HEK293 (cell line): Measurements from ENCODE around the gene PTCHD4.

ENCODE experiments used
- REPIN1 ChIP-seq: fragments of 450-650 bp; formaldehyde crosslinking; IDR thresholded peaks from 2 replicates; pipeline ENCODE4 v1.5.1; 2017; ENCODE audit warnings: missing biosample characterization, missing genetic modification characterization, low read depth
- ZNF777 ChIP-seq: fragments of 450-650 bp; formaldehyde crosslinking; IDR thresholded peaks from 2 replicates; pipeline ENCODE4 v1.5.1; 2017; ENCODE audit warnings: missing biosample characterization, missing genetic modification characterization, borderline replicate concordance
- TF ChIP-seq, protein P1 (sequence below): fragments of 450-650 bp; formaldehyde crosslinking; IDR thresholded peaks from 2 replicates; pipeline ENCODE4 v1.5.1; 2016; ENCODE audit warnings: missing biosample characterization, missing genetic modification characterization
- TF ChIP-seq, protein P2 (sequence below): fragments of 450-650 bp; formaldehyde crosslinking; IDR thresholded peaks from 2 replicates; pipeline ENCODE4 v1.5.1; 2016; ENCODE audit warnings: missing biosample characterization, missing genetic modification characterization
- TF ChIP-seq, protein P3 (sequence below): fragments of 450-650 bp; formaldehyde crosslinking; IDR thresholded peaks from 2 replicates; pipeline ENCODE4 v1.5.1; 2017; ENCODE audit warnings: missing biosample characterization, mild to moderate bottlenecking, missing genetic modification characterization, moderate library complexity

DNA sequence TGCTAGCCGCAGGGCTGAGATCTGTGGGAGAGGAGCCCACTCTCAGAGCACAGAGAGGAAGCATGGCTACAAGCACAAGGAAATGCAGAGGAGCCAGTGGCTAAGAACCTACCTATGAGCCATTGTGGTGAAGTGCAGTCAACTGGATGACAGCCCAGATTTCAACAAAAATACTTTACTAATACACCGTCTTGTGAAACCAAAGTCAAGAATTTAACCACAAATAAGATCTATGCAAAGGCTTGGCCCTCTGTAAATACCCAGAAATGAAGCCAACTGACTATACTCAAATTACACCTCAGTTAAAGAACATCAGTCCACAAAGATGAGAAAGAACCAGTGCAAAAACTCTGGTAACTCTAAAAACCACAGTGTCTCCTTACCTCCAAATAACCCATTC, 40.1 kb upstream of the PTCHD4 start:
- no peak for TF ChIP-seq REPIN1 (tag by site-specific recombination)
- TF ChIP-seq, protein P1, sequence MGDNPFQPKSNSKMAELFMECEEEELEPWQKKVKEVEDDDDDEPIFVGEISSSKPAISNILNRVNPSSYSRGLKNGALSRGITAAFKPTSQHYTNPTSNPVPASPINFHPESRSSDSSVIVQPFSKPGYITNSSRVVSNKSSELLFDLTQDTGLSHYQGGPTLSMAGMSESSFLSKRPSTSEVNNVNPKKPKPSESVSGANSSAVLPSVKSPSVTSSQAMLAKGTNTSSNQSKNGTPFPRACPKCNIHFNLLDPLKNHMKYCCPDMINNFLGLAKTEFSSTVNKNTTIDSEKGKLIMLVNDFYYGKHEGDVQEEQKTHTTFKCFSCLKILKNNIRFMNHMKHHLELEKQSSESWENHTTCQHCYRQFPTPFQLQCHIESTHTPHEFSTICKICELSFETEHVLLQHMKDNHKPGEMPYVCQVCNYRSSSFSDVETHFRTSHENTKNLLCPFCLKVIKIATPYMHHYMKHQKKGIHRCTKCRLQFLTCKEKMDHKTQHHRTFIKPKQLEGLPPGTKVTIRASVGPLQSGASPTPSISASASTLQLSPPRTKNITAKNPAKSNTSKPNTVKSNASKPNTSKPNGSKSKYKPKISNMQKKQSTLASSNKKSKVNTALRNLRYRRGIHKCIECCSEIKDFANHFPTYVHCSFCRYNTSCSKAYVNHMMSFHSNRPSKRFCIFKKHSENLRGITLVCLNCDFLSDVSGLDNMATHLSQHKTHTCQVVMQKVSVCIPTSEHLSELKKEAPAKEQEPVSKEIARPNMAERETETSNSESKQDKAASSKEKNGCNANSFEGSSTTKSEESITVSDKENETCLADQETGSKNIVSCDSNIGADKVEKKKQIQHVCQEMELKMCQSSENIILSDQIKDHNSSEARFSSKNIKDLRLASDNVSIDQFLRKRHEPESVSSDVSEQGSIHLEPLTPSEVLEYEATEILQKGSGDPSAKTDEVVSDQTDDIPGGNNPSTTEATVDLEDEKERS (tag by site-specific recombination), result no peak
- no peak for TF ChIP-seq ZNF777 (tag by site-specific recombination)
- TF ChIP-seq, protein P2, sequence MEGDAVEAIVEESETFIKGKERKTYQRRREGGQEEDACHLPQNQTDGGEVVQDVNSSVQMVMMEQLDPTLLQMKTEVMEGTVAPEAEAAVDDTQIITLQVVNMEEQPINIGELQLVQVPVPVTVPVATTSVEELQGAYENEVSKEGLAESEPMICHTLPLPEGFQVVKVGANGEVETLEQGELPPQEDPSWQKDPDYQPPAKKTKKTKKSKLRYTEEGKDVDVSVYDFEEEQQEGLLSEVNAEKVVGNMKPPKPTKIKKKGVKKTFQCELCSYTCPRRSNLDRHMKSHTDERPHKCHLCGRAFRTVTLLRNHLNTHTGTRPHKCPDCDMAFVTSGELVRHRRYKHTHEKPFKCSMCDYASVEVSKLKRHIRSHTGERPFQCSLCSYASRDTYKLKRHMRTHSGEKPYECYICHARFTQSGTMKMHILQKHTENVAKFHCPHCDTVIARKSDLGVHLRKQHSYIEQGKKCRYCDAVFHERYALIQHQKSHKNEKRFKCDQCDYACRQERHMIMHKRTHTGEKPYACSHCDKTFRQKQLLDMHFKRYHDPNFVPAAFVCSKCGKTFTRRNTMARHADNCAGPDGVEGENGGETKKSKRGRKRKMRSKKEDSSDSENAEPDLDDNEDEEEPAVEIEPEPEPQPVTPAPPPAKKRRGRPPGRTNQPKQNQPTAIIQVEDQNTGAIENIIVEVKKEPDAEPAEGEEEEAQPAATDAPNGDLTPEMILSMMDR (tag by site-specific recombination), result no peak
- TF ChIP-seq, protein P3, sequence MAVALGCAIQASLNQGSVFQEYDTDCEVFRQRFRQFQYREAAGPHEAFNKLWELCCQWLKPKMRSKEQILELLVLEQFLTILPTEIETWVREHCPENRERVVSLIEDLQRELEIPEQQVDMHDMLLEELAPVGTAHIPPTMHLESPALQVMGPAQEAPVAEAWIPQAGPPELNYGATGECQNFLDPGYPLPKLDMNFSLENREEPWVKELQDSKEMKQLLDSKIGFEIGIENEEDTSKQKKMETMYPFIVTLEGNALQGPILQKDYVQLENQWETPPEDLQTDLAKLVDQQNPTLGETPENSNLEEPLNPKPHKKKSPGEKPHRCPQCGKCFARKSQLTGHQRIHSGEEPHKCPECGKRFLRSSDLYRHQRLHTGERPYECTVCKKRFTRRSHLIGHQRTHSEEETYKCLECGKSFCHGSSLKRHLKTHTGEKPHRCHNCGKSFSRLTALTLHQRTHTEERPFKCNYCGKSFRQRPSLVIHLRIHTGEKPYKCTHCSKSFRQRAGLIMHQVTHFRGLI (tag by site-specific recombination), result no peak
